Smooth muscle cell (in vitro differentiated cells): ENCODE results near the gene RBM28. TPM values are rescaled to one million over a fixed set of nuclear protein-coding genes. Genes with fewer than 3 reads are reported as not detected.

Source experiments
- DNase-seq: peaks from one replicate; lab custom pipeline; 2025; ENCODE audit not compliant: unreplicated experiment; lab: John Stamatoyannopoulos, UW
- H2AFZ ChIP-seq: fragments of 200-600 bp; sonication (generic); 2 replicates; pipeline ENCODE4 v1.6.0; 2016; ENCODE audit warnings: antibody characterized with exemption, low read depth, mild to moderate bottlenecking
- H3F3A ChIP-seq: fragments of 200-600 bp; sonication (generic); 2 replicates; pipeline ENCODE4 v1.6.0; 2017; ENCODE audit warnings: antibody characterized with exemption, low read depth
- H3K27ac ChIP-seq: fragments of 200-600 bp; sonication (generic); 2 replicates; pipeline ENCODE4 v1.5.1; 2016; ENCODE audit warnings: low read depth, mild to moderate bottlenecking
- H3K27me3 ChIP-seq: fragments of 200-600 bp; sonication (generic); 2 replicates; pipeline ENCODE4 v1.6.1; 2016; ENCODE audit warnings: low read depth, mild to moderate bottlenecking
- H3K36me3 ChIP-seq: fragments of 200-600 bp; sonication (generic); 2 replicates; pipeline ENCODE4 v1.5.1; 2016; ENCODE audit warnings: low read depth
- H3K4me1 ChIP-seq: fragments of 200-600 bp; sonication (generic); 2 replicates; pipeline ENCODE4 v1.5.1; 2016; ENCODE audit warnings: low read depth
- H3K4me2 ChIP-seq: fragments of 200-600 bp; sonication (generic); 2 replicates; pipeline ENCODE4 v1.6.0; 2016; ENCODE audit warnings: mild to moderate bottlenecking
- H3K4me3 ChIP-seq: fragments of 200-600 bp; sonication (generic); 2 replicates; pipeline ENCODE4 v1.5.1; 2016; ENCODE audit warnings: mild to moderate bottlenecking
- H3K79me2 ChIP-seq: fragments of 200-600 bp; sonication (generic); 2 replicates; pipeline ENCODE4 v1.6.0; 2016; ENCODE audit warnings: low read depth, mild to moderate bottlenecking
- H3K9ac ChIP-seq: fragments of 200-600 bp; sonication (generic); 2 replicates; pipeline ENCODE4 v1.6.0; 2016; ENCODE audit warnings: low read depth
- H3K9me3 ChIP-seq: fragments of 200-600 bp; sonication (generic); replicated peaks from 2 replicates; pipeline ENCODE4 v1.5.1; 2016; ENCODE audit warnings: low read depth
- H4K20me1 ChIP-seq: fragments of 200-600 bp; sonication (generic); 2 replicates; pipeline ENCODE4 v1.6.0; 2016; ENCODE audit warnings: low read depth
- WGBS: methylation state at CpG from one replicate; pipeline ENCODE4 v1.1.7; 2016; ENCODE audit warnings: low lambda C conversion rate; 5-methylcytosine and 5-hydroxymethylcytosine counted together
- polyA plus RNA-seq: library from polyadenylated mRNA; unstranded; fragments of >200 nt; fragmentation: Nextera tagmentation; extraction: Ambion mirVana; gene quantifications from 2 replicates; pipeline ENCODE4 v1.2.1, GENCODE V29; 2016
- total RNA-seq: library from RNA; depleted of rRNA; stranded (reverse); fragments of >200 nt; gene quantifications from 2 replicates; pipeline ENCODE4 v1.2.3, GENCODE V29; 2014
- TF ChIP-seq, protein P1 (sequence below): fragments of 200-600 bp; sonication (generic); IDR thresholded peaks from 2 replicates; pipeline ENCODE4 v1.5.1; 2017; ENCODE audit warnings: borderline replicate concordance, mild to moderate bottlenecking, antibody characterized with exemption; ENCODE audit not compliant: insufficient read depth, poor library complexity, severe bottlenecking

Gene RBM28
- total and polyA plus RNA-seq, 2 experiments from 2014 or later, result 13.7 to 23.2 TPM

DNA sequence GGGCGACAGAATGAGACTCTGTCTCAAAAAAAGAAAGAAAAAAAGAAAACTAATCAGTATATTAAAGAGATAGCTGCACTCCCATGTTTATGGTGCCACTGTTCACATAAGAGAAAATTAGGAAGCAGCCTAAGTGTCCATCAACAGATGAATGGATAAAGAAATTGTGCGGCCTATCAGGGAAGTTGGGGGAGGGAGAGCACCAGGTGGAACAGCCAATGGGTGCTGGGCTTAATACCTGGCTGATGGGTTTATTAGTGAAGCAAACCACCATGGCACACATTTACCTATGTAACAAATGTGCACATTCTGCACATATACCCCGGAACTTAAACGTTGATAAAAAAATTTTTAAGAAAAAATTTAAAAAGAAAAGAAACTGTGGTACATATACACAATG, 26.8 kb upstream of the RBM28 start:
- Histone ChIP-seq H3K27ac (no peak overlapping the region), H3K4me2 (no peak overlapping the region), H3K9me3 (no peaks in the 10 kb centered on the region), H4K20me1 (no peaks in the 10 kb centered on the region), H3K9ac (no peak overlapping the region), H3K4me3 (no peak overlapping the region), H2AFZ (no peak overlapping the region), H3K36me3 (no peaks in the 10 kb centered on the region), H3K27me3 (peaks cover 33% of the 10 kb centered on the region), H3F3A (no peaks in the 10 kb centered on the region), H3K4me1 (no peaks in the 10 kb centered on the region), H3K79me2 (no peaks in the 10 kb centered on the region)
- TF ChIP-seq, protein P1, sequence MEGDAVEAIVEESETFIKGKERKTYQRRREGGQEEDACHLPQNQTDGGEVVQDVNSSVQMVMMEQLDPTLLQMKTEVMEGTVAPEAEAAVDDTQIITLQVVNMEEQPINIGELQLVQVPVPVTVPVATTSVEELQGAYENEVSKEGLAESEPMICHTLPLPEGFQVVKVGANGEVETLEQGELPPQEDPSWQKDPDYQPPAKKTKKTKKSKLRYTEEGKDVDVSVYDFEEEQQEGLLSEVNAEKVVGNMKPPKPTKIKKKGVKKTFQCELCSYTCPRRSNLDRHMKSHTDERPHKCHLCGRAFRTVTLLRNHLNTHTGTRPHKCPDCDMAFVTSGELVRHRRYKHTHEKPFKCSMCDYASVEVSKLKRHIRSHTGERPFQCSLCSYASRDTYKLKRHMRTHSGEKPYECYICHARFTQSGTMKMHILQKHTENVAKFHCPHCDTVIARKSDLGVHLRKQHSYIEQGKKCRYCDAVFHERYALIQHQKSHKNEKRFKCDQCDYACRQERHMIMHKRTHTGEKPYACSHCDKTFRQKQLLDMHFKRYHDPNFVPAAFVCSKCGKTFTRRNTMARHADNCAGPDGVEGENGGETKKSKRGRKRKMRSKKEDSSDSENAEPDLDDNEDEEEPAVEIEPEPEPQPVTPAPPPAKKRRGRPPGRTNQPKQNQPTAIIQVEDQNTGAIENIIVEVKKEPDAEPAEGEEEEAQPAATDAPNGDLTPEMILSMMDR, result no peak
- no peak for DNase-seq
- 93% methylated on average over 4 of the region's 4 CpGs for WGBS

DNA sequence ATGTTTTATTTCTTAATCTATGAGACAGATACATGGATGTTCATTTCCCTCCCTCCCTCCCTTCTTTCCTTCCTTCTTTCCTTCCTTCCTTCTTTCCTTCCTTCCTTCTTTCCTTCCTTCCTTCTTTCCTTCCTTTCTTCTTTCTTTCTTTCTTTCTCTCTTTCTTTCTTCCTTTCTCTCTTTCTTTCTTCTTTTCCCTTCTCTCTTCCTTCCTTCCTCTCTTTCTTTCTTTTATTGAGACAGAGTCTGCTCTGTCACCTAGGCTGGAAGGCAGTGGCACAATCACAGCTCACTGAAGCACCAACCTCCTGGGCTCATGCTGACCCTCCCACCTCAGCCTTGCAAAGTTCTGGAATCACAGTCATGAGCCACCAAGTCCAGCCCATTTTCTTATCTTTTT, 23.3 kb upstream of the RBM28 start:
- no peak for DNase-seq
- TF ChIP-seq, protein P1, result no peak

DNA sequence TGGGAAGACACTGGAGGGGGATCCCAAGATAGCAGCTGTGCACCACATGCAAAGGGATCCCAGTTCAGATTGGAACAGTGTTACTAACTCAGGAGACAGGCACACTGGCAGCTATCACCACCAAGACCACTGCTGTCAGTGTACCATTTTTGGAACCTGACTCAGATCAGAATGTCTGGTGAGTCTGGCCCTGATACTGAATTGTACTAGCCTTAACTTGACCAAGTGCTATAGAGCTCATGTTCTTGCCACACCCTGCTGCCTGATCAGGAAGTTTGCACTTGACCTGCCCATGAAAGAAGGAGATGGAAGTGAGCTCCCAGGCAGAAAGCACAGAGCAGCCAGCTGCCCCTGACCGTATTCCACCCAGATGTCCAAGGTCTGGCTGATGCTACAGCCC, 22.6 kb upstream of the RBM28 start:
- no peaks in the 10 kb centered on the region for H3K9me3 ChIP-seq
- peaks cover 6% of the 10 kb centered on the region for H3F3A ChIP-seq
- no peaks in the 10 kb centered on the region for H3K36me3 ChIP-seq
- no peaks in the 10 kb centered on the region for H3K79me2 ChIP-seq
- H3K4me3 ChIP-seq, result no peak overlapping the region
- no peak overlapping the region for H3K27ac ChIP-seq
- H3K4me2 ChIP-seq, result no peak overlapping the region
- peaks cover 7% of the 10 kb centered on the region for H3K4me1 ChIP-seq
- no peak overlapping the region for H2AFZ ChIP-seq
- H3K9ac ChIP-seq, result no peak overlapping the region
- no peaks in the 10 kb centered on the region for H4K20me1 ChIP-seq
- peaks cover 63% of the 10 kb centered on the region for H3K27me3 ChIP-seq
- TF ChIP-seq, protein P1, result no peak
- 60% methylated on average over 1 of the region's 1 CpG for WGBS
- DNase-seq, result no peak

More for the DNA sequence above, 23.3 kb upstream of the RBM28 start:
- no peak overlapping the region for H3K27ac ChIP-seq
- no peaks in the 10 kb centered on the region for H4K20me1 ChIP-seq
- H3K4me2 ChIP-seq, result no peak overlapping the region
- no peaks in the 10 kb centered on the region for H3K79me2 ChIP-seq
- H3K4me1 ChIP-seq, result peaks cover 2% of the 10 kb centered on the region
- no peak overlapping the region for H3K4me3 ChIP-seq
- no peaks in the 10 kb centered on the region for H3K9me3 ChIP-seq
- H2AFZ ChIP-seq, result no peak overlapping the region
- no peak overlapping the region for H3K9ac ChIP-seq
- no peaks in the 10 kb centered on the region for H3K36me3 ChIP-seq
- H3F3A ChIP-seq, result peaks cover 6% of the 10 kb centered on the region
- peaks cover 58% of the 10 kb centered on the region for H3K27me3 ChIP-seq

DNA sequence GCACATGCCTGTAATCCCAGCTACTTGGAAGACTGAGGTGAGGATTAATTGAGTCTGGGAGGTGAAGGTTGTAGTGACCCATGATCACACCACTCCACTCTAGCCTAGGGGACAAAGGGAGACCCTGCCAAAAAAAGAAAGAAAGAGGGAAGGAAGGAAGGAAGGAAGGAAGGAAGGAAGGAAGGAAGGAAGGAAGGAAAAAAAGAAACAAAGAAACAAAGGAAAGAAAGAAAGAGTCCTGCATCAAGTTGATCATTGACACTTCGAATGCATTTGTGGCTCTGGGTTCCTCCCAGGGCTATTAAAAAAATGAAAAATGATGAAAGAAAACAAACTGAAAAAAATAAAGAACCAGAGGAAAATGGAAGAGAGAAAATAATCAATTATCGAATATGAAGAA, 21.7 kb upstream of the RBM28 start:
- TF ChIP-seq, protein P1, result no peak
- Histone ChIP-seq H3K27ac (no peak overlapping the region), H3K27me3 (peaks cover 63% of the 10 kb centered on the region), H3K4me3 (no peak overlapping the region), H3K4me1 (peaks cover 7% of the 10 kb centered on the region), H3K4me2 (no peak overlapping the region), H2AFZ (no peak overlapping the region), H3K36me3 (no peaks in the 10 kb centered on the region), H4K20me1 (no peaks in the 10 kb centered on the region), H3K9me3 (no peaks in the 10 kb centered on the region), H3K79me2 (no peaks in the 10 kb centered on the region), H3F3A (peaks cover 6% of the 10 kb centered on the region), H3K9ac (no peak overlapping the region)
- WGBS, result 86% methylated on average over 2 of the region's 2 CpGs
- no peak for DNase-seq
